Neural crest cell (in vitro differentiated cells): ENCODE results near the gene DOCK10. TPM values are rescaled to one million over a fixed set of nuclear protein-coding genes. Genes with fewer than 3 reads are reported as not detected.

ENCODE experiments used
- DNase-seq: peaks from one replicate; pipeline ENCODE4 v3.0.0; 2021; ENCODE audit warnings: low read depth, mixed read lengths, low spot score
- H3K27ac Mint-ChIP-seq: one replicate; pipeline ENCODE4 v1.8.0; 2021; ENCODE audit warnings: mild to moderate bottlenecking, mixed read lengths; ENCODE audit not compliant: unreplicated experiment
- H3K27me3 Mint-ChIP-seq: 2 replicates; pipeline ENCODE4 v1.8.0; 2021; ENCODE audit warnings: low read depth, mild to moderate bottlenecking, mixed read lengths
- H3K36me3 Mint-ChIP-seq: 2 replicates; pipeline ENCODE4 v1.8.0; 2021; ENCODE audit warnings: low read depth, mild to moderate bottlenecking, mixed read lengths
- H3K4me1 Mint-ChIP-seq: 2 replicates; pipeline ENCODE4 v1.8.0; 2021; ENCODE audit warnings: mixed read lengths
- H3K4me3 Mint-ChIP-seq: one replicate; pipeline ENCODE4 v1.8.0; 2021; ENCODE audit warnings: mild to moderate bottlenecking, mixed read lengths
- H3K9me3 Mint-ChIP-seq: 2 replicates; pipeline ENCODE4 v1.8.0; 2021; ENCODE audit warnings: mixed read lengths
- total RNA-seq: library from RNA; stranded (reverse); gene quantifications from 2 replicates; pipeline ENCODE4 v1.2.1, GENCODE V29; 2021
- TF ChIP-seq, protein P1 (sequence below): fragments of 200-600 bp; sonication (generic); conservative IDR thresholded peaks from 2 replicates; pipeline ENCODE4 v1.5.0; 2021; ENCODE audit warnings: antibody characterized with exemption, mild to moderate bottlenecking

The DOCK10 gene
- total RNA-seq, 1 donor from 2014 or later: 29.7 TPM

DNA sequence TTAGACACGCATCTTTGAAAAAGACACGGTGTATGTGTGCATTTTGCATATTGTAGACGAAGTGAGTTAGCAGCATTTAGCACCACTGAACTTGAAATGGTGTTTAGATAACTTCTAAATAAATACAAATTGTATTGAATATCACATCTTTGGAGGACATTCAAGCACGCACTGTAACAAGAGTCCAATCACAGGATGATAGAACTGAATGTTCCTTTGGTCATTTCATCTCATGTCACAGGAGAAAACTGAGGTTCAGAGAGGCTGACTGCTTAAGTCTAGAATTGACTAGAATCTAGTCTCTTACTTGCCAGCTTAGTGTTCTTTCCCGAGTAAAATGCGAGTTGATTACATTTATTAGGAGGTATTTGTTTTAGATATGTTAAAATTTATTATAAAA is 206.9 kb downstream of the DOCK10 start:
- Mint-ChIP-seq H3K9me3 (peaks cover 6% of the 10 kb centered on the region), H3K27me3 (no peaks in the 10 kb centered on the region), H3K4me3 (no peak overlapping the region), H3K27ac (no peak overlapping the region), H3K4me1 (no peaks in the 10 kb centered on the region), H3K36me3 (peaks cover 16% of the 10 kb centered on the region)
- no peak for DNase-seq
- TF ChIP-seq, protein P1, sequence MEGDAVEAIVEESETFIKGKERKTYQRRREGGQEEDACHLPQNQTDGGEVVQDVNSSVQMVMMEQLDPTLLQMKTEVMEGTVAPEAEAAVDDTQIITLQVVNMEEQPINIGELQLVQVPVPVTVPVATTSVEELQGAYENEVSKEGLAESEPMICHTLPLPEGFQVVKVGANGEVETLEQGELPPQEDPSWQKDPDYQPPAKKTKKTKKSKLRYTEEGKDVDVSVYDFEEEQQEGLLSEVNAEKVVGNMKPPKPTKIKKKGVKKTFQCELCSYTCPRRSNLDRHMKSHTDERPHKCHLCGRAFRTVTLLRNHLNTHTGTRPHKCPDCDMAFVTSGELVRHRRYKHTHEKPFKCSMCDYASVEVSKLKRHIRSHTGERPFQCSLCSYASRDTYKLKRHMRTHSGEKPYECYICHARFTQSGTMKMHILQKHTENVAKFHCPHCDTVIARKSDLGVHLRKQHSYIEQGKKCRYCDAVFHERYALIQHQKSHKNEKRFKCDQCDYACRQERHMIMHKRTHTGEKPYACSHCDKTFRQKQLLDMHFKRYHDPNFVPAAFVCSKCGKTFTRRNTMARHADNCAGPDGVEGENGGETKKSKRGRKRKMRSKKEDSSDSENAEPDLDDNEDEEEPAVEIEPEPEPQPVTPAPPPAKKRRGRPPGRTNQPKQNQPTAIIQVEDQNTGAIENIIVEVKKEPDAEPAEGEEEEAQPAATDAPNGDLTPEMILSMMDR: no peak

DNA sequence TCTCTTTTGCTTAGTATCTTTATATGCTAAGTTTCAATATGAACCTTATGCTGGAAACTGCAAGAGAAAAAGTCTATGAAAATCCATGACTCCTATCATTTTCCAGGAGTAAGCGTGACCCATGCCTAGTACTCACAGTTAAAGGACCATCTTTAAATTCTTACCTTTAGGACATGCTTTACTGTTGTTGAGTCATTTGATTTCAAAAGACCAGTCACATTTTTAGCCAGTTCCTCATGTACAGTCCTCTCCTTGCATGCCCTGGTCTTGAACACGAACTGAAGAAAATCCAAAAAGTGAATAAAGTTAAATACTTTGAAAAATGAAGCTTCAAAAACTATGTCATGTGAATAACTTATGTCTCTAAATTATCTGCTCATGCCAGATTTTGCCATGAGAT is 208.3 kb downstream of the DOCK10 start:
- Mint-ChIP-seq H3K27me3 (no peaks in the 10 kb centered on the region), H3K4me3 (no peak overlapping the region), H3K4me1 (no peaks in the 10 kb centered on the region), H3K27ac (no peak overlapping the region), H3K36me3 (peaks cover 14% of the 10 kb centered on the region), H3K9me3 (peaks cover 2% of the 10 kb centered on the region)
- TF ChIP-seq, protein P1: no peak
- no peak for DNase-seq

DNA sequence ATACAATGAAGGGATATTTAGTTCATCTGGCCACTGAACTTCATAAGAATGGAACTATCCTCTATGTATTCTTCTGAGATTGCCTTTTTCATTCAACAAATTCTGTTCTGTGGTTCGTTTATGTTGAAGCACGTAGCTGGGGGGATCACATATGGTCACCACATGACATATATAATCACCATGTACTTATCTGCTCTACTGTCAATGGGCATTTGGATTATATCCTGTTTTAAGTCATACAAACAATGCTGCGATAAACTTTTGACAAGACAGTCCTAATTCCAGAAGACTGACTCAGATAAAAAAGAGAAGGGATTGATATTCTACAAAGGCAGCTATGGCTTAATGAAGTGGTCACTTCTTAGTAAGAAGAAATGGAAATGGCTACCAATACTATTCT is 210.1 kb downstream of the DOCK10 start:
- H3K27me3 Mint-ChIP-seq: no peaks in the 10 kb centered on the region
- no peak for DNase-seq
- TF ChIP-seq, protein P1: no peak
- peaks cover 22% of the 10 kb centered on the region for H3K36me3 Mint-ChIP-seq
- H3K4me3 Mint-ChIP-seq: no peak overlapping the region
- H3K9me3 Mint-ChIP-seq: peaks cover 2% of the 10 kb centered on the region
- no peaks in the 10 kb centered on the region for H3K4me1 Mint-ChIP-seq
- no peak overlapping the region for H3K27ac Mint-ChIP-seq

DNA sequence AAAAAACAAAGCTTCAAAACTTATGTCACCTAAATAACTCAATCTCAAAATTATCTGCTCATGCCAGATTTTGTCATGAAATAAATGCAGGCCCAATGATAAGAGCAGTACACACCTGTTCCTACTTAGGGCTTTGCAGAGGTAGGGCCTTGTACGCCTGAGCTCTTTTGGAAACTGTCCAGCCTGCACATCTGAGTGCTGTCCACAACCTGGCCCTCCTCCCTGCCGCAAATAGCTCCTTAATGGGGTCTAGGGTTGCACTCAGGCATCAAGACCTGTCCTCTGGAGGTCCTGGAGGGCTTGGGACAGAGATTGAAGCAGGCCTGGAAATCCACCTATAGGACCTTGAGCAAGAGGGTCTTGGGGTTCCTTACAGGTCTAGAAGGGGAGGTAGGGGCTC is 210.7 kb downstream of the DOCK10 start:
- no peak for DNase-seq
- H3K36me3 Mint-ChIP-seq: peaks cover 20% of the 10 kb centered on the region
- TF ChIP-seq, protein P1: no peak
- H3K4me1 Mint-ChIP-seq: no peaks in the 10 kb centered on the region
- no peak overlapping the region for H3K4me3 Mint-ChIP-seq
- no peaks in the 10 kb centered on the region for H3K27me3 Mint-ChIP-seq
- H3K27ac Mint-ChIP-seq: no peak overlapping the region
- H3K9me3 Mint-ChIP-seq: peaks cover 2% of the 10 kb centered on the region

DNA sequence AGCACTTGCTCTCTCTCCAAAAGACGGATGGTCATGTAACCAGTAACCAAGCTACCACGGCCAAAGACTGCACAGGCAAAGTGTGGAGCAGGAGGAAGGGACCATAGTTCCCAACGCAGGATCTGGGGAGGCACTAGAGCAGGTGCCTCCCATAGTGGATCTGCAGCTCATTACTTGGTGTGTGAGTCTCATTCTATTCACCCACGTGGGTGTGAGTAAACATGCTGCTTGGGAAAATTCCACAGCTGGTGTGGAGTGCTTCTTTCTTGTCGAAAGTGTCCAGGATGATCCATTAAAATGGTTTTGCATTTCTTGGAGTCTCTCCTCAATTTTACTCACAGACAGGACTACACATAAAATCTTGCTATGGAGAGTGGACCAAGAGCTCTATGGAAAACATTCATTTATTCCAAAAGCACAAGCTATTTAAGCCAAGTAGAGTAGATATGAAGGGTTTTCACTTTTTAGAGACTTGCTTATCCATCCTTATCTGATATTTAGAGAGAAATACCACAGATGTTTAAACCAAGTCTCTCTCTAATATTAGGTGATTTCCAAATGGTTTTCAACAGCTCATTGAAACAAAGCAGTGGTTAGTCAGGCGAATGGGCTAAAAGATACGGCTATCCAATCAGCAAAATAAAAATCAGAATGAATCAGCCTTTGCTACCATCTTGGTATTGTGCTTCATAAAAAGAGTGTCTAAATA is 221.8 kb downstream of the DOCK10 start:
- H3K27me3 Mint-ChIP-seq: no peaks in the 10 kb centered on the region
- TF ChIP-seq, protein P1: no peak
- DNase-seq: no peak
- no peak overlapping the region for H3K4me3 Mint-ChIP-seq
- no peak overlapping the region for H3K27ac Mint-ChIP-seq
- H3K36me3 Mint-ChIP-seq: peaks cover 4% of the 10 kb centered on the region
- no peaks in the 10 kb centered on the region for H3K9me3 Mint-ChIP-seq
- H3K4me1 Mint-ChIP-seq: no peaks in the 10 kb centered on the region
